ENCODE data around the gene B3GALT4.

The B3GALT4 gene

GRCh38 chr6:33243476-33243875, 33.4 kb upstream of the B3GALT4 start:
- Histone ChIP-seq H3F3A (ENCODE audit: insufficient read depth, low read length) (peaks cover under 1% of the 10 kb centered on the region), H3K4me1 (ENCODE audit: low read length) (0 out of 2 replicates have a peak, but pooled peaks cover 2% of the 10 kb centered on the region), H3K4me3 (ENCODE audit: low read length) (no peak overlapping the region), H3K27me3 (replicated peaks; ENCODE audit: insufficient read depth, low read length) (peaks cover 16% of the 10 kb centered on the region; the same call in 1 of the 2 replicates), H3K9ac (ENCODE audit: low read length) (no peak overlapping the region), H3K27ac (ENCODE audit: low read length) (no peak overlapping the region), H2AFZ (ENCODE audit: low read length) (no peak overlapping the region), H3K4me2 (ENCODE audit: low read depth, low read length) (no peak overlapping the region), H3K9me3 (replicated peaks; ENCODE audit: insufficient read depth, low read length) (no peaks in the 10 kb centered on the region), H3K36me3 (replicated peaks; ENCODE audit: insufficient read depth, low read length) (no peaks in the 10 kb centered on the region), H3K9me2 (replicated peaks; ENCODE audit: insufficient read depth, low read length) (no peaks in the 10 kb centered on the region), H4K20me1 (ENCODE audit: insufficient read depth, low read length) (no peaks in the 10 kb centered on the region), H3K79me2 (ENCODE audit: low read length) (no peaks in the 10 kb centered on the region)
- DNase-seq: no peak
- TF ChIP-seq EZH2phosphoT487 (IDR thresholded peaks at IDR 0.05; ENCODE audit: low read length): no peak
- no peak for TF ChIP-seq EZH2 (optimal IDR thresholded peaks at IDR 0.05; ENCODE audit: low read depth, low read length)
- TF ChIP-seq CTCF (IDR thresholded peaks at IDR 0.05; ENCODE audit: low read length): no peak

DNA sequence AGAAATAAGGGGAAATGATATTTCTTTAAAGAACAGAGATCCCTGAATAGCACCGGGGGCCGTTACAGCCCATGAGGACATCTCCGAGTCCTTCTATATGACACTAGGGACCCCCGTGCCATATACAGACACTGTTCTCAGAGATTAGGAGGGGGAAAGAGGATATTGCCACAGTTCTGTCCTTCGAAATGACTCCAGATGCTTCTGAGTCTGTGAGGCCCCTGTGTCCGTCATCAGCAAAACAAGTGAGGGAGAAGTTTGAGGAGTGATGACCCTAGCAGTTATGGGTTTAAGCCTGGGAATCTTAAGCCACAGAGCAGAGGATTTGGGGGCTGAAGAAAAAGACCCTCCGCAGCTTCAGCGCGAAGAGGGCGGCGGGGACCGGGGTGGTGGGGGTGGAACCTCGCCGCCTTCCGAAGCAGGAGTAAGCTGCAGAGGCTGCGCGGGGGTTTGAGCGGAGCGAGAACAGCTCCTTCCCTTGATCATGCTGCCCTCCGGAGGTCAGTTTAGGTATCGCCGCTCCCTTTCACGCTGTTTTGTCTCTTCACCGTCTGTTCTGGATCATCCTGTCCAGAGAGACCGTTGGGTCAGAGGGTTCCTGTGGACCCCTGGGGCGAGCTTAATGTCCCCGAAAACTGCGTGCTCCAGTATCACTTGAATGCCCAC, 28.8 kb upstream of the B3GALT4 start:
- peak overlapping the region; percentile 91 for H2AFZ ChIP-seq (ENCODE audit: low read length)

GRCh38 chr6:33248643-33248931, 28.3 kb upstream of the B3GALT4 start:
- Histone ChIP-seq H3K9ac (ENCODE audit: low read length) (peak overlapping the region; percentile 64), H3K4me3 (ENCODE audit: low read length) (peak overlapping the region; percentile 74)

More for the DNA sequence above, 28.8 kb upstream of the B3GALT4 start:
- Histone ChIP-seq H3K27me3 (replicated peaks; ENCODE audit: insufficient read depth, low read length) (0 out of 2 replicates have a peak, but pooled peaks cover 4% of the 10 kb centered on the region), H3K79me2 (ENCODE audit: low read length) (peaks cover 12% of the 10 kb centered on the region), H3K9ac (ENCODE audit: low read length) (peak overlapping the region; percentile 64; the same call in 1 of the 2 replicates), H3K27ac (ENCODE audit: low read length) (peak overlapping the region; percentile 77; the same call in 1 of the 2 replicates), H3K9me3 (replicated peaks; ENCODE audit: insufficient read depth, low read length) (no peaks in the 10 kb centered on the region), H3K9me2 (replicated peaks; ENCODE audit: insufficient read depth, low read length) (no peaks in the 10 kb centered on the region), H4K20me1 (ENCODE audit: insufficient read depth, low read length) (no peaks in the 10 kb centered on the region), H3F3A (ENCODE audit: insufficient read depth, low read length) (peaks cover 6% of the 10 kb centered on the region), H3K36me3 (replicated peaks; ENCODE audit: insufficient read depth, low read length) (no peaks in the 10 kb centered on the region), H3K4me3 (ENCODE audit: low read length) (peak overlapping the region; percentile 74), H3K4me2 (ENCODE audit: low read depth, low read length) (peak overlapping the region; percentile 100), H3K4me1 (ENCODE audit: low read length) (peaks cover 10% of the 10 kb centered on the region)
- DNase-seq: peak; percentile 87
- TF ChIP-seq CTCF (IDR thresholded peaks at IDR 0.05; ENCODE audit: low read length) (peak; percentile 79), EZH2 (optimal IDR thresholded peaks at IDR 0.05; ENCODE audit: low read depth, low read length) (no peak)

More at GRCh38 chr6:33248643-33248931, 28.3 kb upstream of the B3GALT4 start:
- H3K4me2 ChIP-seq (ENCODE audit: low read depth, low read length): peak overlapping the region; percentile 100
- peak overlapping the region; percentile 77; the same call in 1 of the 2 replicates for H3K27ac ChIP-seq (ENCODE audit: low read length)
- H3K27me3 ChIP-seq (replicated peaks; ENCODE audit: insufficient read depth, low read length): no peaks in the 10 kb centered on the region
- H3K4me1 ChIP-seq (ENCODE audit: low read length): peaks cover 10% of the 10 kb centered on the region
- no peaks in the 10 kb centered on the region for H4K20me1 ChIP-seq (ENCODE audit: insufficient read depth, low read length)
- peak overlapping the region; percentile 91 for H2AFZ ChIP-seq (ENCODE audit: low read length)
- no peaks in the 10 kb centered on the region for H3K36me3 ChIP-seq (replicated peaks; ENCODE audit: insufficient read depth, low read length)
- H3F3A ChIP-seq (ENCODE audit: insufficient read depth, low read length): peaks cover 6% of the 10 kb centered on the region
- H3K79me2 ChIP-seq (ENCODE audit: low read length): peaks cover 12% of the 10 kb centered on the region
- H3K9me3 ChIP-seq (replicated peaks; ENCODE audit: insufficient read depth, low read length): no peaks in the 10 kb centered on the region
- TF ChIP-seq CTCF (IDR thresholded peaks at IDR 0.05; ENCODE audit: low read length) (no peak), EZH2phosphoT487 (IDR thresholded peaks at IDR 0.05; ENCODE audit: low read length) (no peak), EZH2 (optimal IDR thresholded peaks at IDR 0.05; ENCODE audit: low read depth, low read length) (no peak)
- DNase-seq: no peak
- H3K9me2 ChIP-seq (replicated peaks; ENCODE audit: insufficient read depth, low read length): no peaks in the 10 kb centered on the region
